Fibroblast of skin of right biceps (primary cell): ENCODE measurements around the gene FHL2.

Source experiments
- DNase-seq: peaks from one replicate; pipeline ENCODE4 v3.0.0-alpha.2; 2013

The FHL2 gene

DNA sequence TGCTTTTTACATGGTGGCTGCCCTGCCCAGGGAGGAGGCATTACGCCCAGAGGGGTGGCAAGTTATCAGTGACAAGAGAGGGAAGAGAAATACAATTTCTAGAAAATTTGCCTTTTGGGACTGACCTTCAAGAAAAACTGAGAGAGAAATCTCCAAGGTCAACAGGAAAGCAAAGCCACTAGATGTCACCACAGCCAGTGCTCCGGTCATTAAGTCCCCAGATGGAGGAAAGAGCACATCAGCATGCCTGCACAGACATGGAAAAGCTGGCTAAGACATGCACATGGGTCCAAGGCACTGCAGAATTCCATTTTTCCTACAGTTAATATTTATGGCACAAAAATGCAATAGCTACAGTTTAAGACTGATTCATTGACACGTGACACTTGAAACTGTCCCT lies 21.0 kb downstream of the FHL2 start:
- DNase-seq = no peak

DNA sequence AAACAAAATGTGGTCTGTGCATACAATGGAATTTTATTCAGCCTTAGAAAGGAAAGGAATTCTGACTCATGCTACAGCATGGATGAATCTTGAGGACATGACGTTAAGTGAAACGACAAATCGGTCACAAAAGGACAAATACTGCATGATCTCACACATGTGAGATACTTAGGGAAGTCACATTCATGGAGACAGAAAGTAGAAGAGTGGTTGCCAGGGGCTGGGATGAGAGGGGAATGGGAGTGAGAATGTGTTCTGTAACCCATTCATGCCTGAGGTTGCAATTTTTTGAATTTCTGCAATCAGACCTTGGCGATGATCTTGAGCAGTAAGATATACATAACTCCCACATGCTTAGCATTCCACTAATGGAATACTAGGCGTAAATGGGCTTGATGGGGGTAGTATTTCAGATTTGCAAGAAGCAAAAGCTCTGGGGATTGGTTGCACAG lies 22.0 kb downstream of the FHL2 start:
- peak; percentile 82 for DNase-seq

DNA sequence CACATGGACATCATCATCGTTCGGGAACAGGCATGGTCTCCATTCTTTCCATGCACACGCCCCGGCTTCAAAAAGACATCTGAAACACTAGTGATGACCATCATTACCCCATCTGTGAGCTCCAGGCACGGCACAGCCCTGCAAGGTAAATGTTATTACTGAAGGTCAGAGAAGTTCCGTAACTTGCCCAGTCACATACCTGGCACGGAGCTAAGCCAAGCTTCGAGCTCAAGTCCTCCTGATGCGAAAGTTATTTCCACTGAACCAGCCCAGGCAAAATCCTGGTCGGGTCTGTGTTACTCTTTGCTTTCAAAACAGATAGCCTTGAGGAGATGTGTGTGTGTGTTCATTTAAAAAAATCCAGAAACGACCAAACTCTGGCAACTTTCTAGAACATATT lies 22.8 kb downstream of the FHL2 start:
- no peak for DNase-seq

DNA sequence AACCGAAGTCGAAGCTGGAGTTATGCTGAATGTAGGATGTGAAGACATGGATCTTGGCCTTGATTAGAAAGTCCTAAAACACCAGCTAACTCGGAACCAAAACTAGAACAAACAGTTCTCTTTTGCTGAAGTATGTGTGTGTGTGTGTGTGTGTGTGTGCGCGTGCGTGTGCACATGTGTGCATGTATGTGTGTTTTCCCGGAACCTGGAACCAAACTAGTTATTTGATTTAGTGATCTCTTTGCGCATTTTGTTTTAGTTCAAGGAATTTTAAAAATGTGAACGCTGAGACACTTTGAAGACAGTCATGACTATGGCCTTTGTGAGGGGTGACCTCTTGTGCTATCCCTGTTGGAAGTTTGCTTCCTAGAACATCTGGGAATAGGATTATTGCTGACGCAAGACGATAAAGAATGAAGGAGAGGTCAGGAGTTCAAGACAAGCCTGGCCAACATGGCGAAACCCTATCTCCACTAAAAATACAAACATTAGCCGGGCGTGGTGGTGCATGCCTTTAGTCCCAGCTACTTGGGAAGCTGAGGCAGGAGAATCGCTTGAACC lies 23.8 kb downstream of the FHL2 start:
- DNase-seq = peak; percentile 58

DNA sequence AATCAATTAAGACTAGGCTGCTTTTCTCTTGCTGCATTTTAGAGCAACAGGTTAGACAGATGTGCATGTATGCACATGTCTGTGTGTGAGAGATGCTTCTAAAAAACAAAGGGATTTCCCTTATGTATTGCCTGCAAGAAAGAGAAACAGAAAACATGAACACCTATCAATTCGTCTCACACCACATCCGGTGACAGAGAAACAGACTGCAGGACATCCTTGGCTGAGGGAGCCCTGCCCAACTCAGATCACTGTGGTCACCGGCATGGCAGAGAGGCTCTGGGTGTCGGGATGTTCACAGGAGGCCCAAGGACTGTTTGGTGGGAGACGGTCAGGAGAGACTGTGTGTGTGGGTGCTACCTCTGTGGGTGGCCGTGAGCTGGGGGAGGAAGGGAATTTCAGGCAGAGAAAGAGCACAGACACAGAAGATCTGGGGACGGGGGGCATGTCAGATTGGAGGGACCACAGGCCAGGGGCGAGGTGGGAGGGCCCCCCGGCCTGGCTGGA lies 24.9 kb downstream of the FHL2 start:
- DNase-seq = no peak

DNA sequence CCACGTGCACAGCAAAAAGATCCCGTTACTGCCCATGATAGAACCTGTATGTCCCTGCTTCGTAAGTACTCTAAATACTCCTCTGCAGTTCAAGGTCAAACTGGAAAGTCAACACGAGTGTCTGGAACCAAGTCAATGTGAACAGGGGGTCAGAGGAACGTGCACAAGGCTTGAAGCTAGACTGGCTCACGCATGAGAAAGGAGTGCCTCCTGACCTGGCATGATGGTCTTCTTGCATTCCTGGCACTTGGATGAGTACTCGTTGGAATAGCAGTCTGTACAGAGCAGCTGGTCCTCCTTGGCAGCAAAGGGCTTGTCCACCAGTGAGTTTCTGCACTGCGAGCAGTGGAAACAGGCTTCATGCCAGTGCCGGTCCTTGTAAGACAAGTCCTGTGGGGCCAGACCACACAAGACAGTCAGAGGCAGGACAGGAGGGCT lies 25.5 kb downstream of the FHL2 start:
- no peak for DNase-seq

DNA sequence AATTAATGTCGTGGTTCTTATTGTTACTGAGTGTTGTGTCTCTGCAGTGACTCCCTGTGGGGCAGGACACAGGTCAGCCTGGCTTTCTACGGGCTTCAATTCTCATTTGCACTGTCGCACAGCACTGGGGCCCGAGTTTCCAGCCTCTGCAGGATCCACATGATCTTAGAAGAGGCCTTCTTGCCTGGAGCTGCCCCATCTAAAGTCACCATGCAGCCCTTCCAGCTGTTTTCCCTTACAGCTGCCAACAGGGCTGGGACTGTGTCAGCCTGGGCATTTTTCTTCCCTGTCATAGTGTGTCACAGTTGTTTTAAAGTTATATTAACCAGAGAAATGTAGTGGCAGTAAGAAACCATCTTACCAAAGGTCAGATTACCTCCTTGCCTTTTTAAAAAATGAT lies 27.0 kb downstream of the FHL2 start:
- DNase-seq = no peak

DNA sequence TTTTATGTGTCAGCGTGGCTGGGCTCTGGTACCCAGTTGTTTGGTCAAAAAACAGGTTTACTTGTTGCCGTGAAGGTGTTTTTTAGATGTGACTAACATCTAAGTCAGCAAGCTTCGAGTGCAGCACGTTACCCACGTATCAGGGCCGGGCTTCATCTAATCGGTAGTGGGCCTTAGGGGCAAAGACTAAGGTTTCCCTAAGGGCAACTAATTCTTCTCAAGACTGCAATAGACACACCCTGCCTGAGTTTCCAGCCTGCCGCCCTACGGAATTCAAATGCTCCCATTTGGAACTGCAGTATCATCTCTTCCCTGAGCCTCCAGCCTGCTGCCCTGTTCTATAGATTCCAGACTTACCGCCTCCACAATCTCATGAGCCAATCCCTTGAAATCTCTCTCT lies 27.7 kb downstream of the FHL2 start:
- DNase-seq = no peak

DNA sequence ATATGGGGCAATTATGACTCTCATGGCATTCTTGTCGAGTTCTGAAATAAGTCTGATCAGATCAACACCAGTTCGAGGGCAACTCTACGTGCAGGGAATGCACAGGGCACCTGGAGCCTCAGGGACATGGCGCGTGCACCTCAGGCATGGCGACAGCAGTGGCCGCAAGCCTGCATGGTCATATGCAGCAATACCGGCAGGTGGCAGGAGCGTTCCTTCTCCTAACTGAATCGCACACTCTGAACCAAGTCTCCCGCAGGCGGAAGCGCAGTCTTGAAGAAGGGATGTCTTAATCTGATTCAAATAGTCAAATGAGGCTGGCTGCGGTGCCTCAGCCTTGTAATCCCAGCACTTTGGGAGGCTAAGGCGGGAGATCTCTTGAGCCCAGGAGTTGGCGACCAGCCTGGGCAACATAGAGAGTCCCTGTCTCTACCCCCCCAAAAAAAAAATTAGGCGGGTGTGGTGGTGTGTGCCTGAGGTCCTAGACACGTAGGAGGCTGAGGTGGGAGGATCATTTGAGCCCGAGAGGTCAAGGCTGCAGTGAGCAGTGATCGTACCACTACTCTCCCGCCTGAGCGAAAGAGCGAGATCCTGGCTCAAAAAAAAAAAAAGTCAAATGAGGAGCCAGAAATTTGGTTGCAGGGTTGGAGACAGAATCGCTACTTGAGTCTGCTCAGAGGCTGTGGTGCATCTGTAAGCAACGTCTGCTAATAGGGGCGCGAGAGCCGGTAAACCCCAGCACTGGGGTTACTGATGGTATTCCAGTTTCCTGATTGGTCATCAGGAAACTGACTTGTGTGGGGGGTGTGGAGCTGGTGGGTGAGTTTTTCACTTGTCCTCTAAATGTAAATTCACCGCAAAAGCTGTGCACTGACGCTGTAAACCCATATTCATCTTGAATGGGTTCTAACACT lies 28.8 kb downstream of the FHL2 start:
- DNase-seq = peak; percentile 83

DNA sequence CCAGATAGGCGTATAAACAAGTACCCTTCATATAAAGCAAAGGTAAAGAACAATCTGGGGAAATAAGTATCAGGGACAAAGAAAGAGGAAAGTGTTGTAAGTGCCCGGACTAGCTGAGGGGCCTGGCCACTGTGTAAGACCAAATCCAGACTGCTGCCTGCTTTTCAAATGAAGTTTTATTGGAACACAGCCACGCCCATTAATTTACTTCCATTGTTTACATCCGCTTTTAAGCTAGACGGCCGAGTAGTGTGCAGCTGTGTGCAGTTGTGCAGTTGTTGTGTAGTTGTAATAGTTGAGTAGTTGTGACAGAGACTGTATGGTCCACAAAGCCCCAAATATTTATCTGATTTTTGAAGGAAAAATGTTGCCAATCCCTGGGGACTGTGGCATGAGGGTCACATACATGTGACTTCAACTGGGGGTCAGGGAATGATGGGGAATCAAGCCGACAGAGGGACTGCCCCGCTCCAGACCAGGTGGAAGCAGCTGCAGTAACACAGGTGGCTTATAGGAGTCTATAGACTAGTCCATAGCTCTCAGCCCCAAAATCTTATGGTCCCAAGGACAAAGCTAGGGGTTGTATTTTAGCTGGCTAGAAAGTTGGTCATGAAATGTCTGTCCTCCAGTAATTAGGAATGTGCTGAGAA lies 30.0 kb downstream of the FHL2 start:
- no peak for DNase-seq

DNA sequence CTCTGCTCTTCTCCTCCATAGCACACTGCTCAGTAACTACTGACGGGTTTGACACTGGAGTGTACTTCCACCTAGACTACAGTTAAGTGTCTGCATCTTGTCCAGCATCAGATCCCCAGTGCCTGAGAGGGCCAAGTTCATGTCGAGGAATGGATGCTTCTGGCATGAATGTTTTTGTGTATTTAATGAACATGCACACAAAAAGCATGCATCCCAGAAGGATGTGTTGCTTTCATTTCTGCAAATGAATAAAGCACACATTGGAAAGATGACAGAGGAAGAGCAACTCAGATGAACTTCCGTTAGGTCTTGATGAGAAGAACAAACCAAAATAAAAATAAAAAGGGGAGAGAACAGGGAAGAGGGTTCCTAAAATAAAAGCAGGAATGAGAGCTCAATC lies 33.6 kb downstream of the FHL2 start:
- no peak for DNase-seq

DNA sequence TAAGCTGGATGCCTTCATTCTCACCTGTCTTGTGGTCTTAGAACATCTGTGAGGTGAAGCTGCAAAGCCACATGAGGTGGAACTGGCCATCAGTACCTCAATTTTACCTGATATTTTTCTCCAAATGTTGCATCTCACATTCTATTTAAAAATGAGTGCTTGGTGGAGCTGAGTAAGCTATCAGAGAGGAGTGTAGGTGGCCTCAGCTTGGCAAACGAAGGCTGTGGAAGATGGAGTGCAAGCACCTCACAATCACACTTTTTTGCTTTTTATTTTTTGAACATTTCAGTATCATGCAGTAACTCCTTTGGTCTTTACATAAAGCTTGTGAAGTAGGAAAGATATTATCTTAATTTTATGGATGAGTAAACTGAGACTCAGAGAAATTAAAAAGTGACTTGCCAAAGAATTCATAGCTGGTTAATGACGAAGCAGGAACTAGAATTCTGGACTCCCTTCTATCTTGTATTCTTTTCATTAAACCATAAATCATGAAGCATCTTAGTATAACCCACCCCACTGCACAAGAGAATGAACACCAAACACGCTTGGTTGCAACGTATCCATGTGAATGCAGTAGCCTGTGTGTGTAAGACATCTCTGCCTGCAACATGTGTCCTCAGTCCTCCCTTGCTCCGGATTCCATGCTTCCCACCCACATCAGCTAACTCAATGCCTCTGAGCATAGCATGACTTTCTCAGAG lies 34.3 kb downstream of the FHL2 start:
- peak; percentile 78 for DNase-seq

DNA sequence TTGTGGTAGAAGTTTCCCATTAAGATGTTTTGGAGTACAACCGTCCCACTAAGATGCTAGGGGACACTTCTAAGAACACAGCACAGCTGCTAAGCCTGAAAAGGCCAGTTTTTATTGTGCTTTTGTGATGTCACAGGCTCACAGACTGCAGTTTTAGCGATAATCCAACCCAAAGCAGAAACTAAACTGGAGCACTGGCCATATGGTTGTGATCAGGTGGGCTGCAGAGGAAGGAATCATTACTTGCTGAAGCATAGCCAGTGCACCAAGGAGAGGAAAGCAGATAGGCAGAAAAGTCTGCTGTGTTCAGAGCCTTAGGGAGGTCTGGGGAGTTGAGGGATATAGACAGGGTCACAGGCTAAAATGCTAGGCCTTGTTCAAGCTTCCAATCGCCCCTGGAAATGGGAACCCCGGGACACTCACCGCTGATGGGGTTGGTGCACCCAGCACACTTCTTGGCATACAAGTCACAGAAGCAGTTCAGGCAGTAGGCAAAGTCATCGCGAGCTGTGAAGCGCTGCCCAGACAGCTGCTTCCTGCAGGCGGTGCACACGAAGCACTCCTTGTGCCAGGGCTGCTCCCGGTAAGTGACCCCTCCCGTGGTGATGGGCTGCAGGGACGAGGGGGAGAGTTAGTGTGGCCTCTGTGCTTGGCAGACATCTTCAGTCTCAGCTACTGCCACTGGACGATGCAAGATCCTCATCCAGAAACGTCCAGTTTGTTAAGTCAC lies 35.8 kb downstream of the FHL2 start:
- DNase-seq = no peak

DNA sequence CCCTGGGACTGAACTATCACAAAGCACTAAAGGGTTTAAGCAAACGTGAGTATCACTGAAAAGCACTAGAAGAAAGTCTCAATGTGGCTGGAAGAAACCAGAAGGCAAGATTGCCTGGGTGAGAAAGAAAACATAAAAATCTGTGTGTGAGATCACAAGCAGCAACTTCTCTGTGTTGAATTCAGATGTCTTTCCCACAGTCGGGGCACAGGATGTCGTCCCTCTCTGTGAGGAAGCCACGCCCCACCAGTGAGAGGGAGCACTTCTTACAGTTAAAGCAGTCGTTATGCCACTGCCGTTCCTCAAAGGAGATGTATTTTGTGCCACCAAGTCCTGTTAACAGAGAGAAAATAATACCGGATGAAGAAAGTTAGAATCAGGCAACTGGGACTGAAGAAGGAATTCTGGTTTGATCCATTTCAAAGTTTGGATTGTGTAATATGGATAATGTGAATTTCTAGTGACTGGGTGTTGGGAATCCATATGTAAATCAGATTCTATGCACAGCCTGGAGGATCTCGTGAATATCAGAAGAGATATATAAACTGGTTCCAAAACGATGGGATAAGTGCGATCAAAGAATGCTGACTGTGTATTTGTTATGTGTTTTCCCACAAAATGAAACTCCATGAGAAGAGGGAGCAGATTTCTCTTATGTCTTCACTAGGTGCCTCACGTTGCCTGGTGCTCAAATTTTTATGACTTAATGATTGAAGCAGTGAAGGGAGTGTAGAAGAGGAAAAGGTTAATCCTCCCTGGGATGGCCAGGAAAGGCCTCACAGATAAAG lies 37.6 kb downstream of the FHL2 start:
- no peak for DNase-seq

DNA sequence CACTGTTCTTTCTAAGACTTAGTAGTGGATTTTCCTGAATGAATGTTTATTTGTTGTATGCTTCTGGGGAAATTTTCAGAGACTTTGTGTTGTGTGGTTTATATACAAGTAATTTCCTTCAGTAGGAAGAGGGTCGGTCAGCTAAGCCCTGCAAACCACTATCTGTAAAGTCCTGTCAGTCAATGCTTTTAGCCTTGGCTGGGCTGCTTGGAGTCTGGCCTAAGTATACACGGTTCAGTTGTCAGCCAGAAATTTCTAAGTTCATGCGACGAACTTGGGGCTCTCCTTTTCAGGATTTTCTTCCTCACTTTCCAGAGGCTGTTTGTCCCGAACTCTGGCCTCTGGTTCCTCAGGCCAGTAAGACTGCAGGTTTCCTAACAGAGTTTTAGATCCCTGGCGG lies 40.3 kb downstream of the FHL2 start:
- no peak for DNase-seq

DNA sequence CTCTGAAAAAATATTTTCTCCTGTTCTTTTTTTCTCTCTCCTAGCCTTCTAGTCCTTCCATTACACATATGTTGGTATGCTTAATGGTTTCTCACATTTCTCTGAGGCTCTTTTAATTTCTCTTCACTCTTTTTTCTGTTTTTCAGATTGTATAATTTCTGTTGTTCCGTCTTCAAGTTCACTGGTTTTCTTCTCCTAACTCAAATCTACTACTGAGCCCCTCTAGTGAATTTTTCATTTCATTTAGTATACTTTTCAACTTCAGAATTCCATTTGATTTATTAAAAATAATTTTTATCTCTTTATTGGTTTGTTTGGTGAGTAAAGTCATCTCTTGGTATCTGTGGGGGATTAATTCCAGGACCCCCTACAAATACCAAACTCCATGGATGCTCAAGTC lies 41.7 kb downstream of the FHL2 start:
- DNase-seq = no peak

DNA sequence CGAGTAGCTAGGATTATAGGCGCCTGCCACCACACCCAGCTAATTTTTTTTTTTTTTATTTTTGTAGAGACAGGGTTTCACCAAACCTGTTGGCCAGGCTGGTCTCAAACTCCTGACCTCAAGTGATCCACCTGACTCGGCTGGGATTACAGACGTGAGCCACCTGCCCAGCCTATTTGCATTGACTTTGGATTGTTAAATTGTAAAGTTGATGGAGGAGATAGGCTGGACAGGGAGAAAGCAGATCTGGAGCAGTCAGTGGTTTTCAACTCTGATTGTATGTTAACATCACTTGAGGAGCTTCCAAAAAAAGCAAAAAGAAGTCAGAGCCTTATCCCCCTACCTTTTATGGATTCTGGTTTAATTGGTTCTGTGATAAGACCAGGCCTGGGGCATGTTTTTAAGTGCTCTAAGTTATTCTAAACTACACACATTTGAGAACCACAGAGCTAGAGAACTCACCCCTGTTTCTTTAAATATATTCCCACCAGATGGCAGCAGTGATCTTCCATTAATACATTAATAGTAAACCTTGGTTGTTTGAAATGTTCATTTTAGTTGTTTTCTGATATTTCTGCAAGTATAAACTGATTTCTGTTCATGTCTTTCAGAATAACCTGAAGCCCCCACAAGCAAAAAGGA lies 54.0 kb downstream of the FHL2 start:
- peak; percentile 44 for DNase-seq

DNA sequence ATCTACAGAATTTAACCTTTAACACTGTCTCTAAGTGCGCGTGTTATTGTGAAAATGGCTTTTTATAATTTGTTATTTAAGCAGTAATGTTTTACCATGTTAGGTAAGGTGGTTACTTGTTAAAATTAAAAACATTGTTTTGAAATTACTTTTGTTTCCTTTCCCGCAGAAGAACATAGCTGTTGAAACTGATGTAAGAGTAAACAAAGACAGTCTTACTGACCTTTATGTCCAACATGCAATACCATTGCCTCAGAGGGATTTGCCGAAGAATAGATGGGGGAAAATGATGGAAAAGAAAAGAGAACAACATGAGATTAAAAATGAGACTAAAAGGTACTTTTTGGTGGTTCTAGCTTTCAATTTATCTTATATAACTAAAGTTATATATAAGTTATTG lies 59.4 kb downstream of the FHL2 start:
- DNase-seq = no peak

DNA sequence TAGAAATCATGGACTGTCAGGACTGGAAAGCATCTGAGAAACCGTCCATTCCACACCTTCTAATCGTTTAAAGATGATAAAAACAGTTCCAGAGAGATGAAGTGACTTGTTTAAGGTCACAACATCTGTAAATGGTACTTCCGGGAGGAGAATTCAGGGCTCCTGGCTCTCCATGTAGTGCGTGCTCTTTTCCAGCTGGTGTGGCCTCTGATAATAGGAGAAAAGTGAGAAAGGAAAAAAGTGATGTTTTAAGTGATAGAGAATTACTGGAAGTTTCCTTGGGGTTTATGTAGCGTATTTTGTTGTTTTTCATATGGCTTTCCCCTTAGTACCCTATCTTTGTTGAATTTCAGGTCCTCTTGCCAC lies 60.8 kb downstream of the FHL2 start:
- no peak for DNase-seq

DNA sequence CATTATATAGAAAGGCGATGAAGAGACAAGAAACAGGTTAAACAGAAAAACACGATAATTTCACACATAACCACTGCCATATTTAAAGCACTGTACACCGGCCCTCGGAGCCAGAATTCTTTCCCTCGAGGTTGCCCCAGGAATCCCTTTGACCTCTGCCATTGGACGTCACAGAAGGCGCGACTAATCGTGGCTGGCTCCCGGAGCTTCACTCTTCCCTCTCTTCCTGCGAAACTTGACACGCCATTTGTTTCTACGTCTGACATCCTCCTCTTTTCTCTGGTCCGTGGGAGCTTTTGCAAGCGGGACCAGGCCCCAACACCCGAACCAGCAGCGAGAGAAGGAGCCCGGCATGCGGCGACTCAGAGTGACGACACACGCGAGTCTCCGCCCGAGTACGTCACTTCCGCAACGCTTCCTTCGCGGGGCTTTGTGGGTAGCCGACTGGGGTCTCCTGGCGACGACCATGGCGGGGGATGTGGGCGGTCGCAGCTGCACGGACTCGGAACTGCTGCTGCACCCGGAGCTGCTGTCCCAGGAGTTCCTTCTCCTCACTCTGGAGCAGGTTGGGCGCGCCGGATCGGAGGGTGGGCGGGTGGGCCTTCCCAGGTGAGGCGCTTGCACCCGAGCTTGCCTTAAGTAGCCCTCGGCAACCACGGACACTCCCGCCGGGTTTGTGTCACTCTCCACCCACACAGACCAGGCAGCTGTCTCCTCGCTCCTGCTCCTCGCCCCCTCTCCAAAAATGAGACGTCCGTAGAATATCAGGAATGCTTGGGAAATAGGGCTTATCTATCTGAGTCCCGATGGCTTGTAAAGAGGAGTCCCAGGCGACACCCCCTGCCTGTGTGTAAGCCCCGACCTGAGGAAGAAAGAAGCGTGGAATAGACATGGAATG lies 61.5 kb downstream of the FHL2 start, which contains the start of gene C2orf49:
Gene C2orf49, plus strand, starts transcription at position 419 of the 898 bp plus-strand sequence. Its CDS starts 48 bp downstream, at position 467.
- peak; percentile 87 for DNase-seq
